HFFc6 (cell line): Measurements from ENCODE around the gene KRTAP10-10. TPM values are rescaled to one million over a fixed set of nuclear protein-coding genes. Genes with fewer than 3 reads are reported as not detected.
"Not testable (repeated sequence)": the region's sequence is repeated elsewhere in the genome, so short reads cannot be mapped to it uniquely, and the experiment has no call there.

Source experiments
- DNase-seq: peaks from one replicate; pipeline ENCODE4 v3.0.0-alpha.2; 2018
- H3K27ac Mint-ChIP-seq: 2 replicates; pipeline ENCODE4 v1.8.0; 2020; ENCODE audit warnings: mild to moderate bottlenecking, mixed read lengths
- H3K27me3 Mint-ChIP-seq: 2 replicates; pipeline ENCODE4 v1.8.0; 2021; ENCODE audit warnings: mild to moderate bottlenecking, moderate library complexity, mixed read lengths; ENCODE audit not compliant: insufficient read depth
- H3K36me3 Mint-ChIP-seq: 2 replicates; pipeline ENCODE4 v1.8.0; 2021; ENCODE audit warnings: low read depth, mixed read lengths
- H3K4me1 Mint-ChIP-seq: 2 replicates; pipeline ENCODE4 v1.8.0; 2020; ENCODE audit warnings: low read depth, mixed read lengths
- H3K4me3 Mint-ChIP-seq: 2 replicates; pipeline ENCODE4 v1.8.0; 2020; ENCODE audit warnings: mild to moderate bottlenecking, moderate library complexity, mixed read lengths
- H3K9me3 Mint-ChIP-seq: 2 replicates; pipeline ENCODE4 v1.8.0; 2020; ENCODE audit warnings: mild to moderate bottlenecking, mixed read lengths
- CTCF ChIP-seq: fragments of 200-600 bp; sonication (generic); IDR thresholded peaks from 2 replicates; pipeline ENCODE4 v1.5.0; 2021; ENCODE audit warnings: antibody characterized with exemption, mild to moderate bottlenecking
- total RNA-seq, 6 experiments: library from RNA; stranded (reverse); fragmentation: NEBNext Ultra II Directional; extraction: Animal tissue kit (Norgen Biotek cat#: 25700); gene quantifications; 2 replicates in 1 of 6; 3 replicates in 5 of 6; pipeline ENCODE4 v1.2.3, GENCODE V29; 2021

Gene KRTAP10-10
- total RNA-seq, 6 experiments from 2014 or later = not detected

DNA sequence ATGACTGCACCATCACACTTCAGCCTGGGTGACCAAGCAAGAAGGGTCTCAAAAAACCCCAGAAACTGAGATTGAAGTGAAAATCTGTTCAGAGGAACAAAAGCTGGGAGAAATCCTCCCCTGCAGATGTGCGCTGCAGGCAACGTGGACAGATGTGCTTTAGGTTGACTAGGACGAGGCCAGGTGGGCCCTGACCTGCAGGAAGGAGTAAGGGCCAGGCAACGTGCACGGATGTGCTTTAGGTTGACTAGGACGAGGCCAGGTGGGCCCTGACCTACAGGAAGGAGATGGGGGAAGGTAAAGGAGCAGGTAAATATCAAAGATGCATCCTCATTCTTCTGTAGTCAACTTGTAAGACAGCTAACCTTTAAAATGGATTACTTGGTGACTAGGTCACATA is 47.3 kb downstream of the KRTAP10-10 start:
- no peaks in the 10 kb centered on the region for H3K4me1 Mint-ChIP-seq
- H3K4me3 Mint-ChIP-seq = no peak overlapping the region
- H3K36me3 Mint-ChIP-seq = no peaks in the 10 kb centered on the region
- no peak for DNase-seq
- no peak for TF ChIP-seq CTCF
- no peaks in the 10 kb centered on the region for H3K9me3 Mint-ChIP-seq
- no peak overlapping the region for H3K27ac Mint-ChIP-seq
- peaks cover 53% of the 10 kb centered on the region for H3K27me3 Mint-ChIP-seq

DNA sequence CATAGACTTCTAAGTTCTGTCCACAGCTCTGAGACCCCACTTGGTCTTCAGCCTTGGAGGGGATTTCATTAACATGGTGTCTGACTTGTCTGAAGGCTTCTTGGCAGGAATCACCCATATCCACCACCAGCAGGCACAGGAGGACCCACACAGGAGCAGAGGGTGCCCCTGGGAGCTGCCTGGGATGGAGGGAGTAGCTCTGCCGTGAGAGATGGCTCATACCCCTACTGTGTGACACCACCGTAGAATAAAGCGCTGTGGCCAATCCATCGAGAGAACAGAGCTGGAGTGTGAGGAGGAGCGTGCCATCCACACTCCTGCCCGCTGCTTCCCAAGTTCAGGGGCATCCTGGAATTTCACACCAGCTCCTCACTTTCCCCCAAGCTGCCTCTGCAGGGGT is 47.9 kb downstream of the KRTAP10-10 start:
- not testable (repeated sequence) for H3K4me3 Mint-ChIP-seq, H3K36me3 Mint-ChIP-seq, DNase-seq, H3K4me1 Mint-ChIP-seq, H3K27ac Mint-ChIP-seq, H3K9me3 Mint-ChIP-seq
- H3K27me3 Mint-ChIP-seq = peaks cover 53% of the 10 kb centered on the region

DNA sequence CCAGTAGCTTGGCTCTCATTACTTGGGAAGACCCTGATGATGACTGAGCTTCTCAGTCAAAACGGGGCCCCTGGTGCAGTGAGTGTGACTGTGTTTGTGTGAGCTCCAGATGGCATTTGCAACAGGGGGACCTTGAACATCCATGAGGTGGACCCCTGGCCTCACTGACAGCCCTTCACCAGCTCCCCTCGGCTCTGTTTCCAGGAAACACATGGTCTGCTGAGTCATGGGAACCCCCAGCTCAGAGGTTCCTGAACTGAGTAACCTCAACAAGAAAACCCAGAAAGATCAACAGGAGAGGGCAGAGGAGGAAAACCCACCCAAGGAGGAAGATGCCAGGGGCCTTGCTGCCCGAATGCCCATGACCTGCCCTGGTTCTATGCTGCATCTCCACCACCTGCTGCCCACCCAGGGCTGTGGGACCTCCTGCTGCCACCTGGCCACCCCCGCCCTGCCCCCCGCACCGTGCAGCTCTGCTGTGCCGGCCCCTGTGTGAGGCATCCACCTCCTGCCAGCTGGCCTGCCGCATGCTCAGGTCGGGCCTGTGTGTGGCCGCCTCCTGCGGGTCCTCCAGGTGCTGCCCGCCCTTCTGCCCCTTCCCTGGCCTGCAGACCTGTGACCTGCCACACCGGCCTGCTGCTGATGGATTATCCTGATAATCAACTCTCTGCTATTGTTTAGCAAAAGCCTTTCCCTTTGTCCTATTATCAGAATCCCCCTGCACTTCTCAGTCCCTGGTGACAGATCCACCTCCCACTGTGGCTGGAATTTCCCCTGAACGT is 49.0 kb downstream of the KRTAP10-10 start:
- H3K9me3 Mint-ChIP-seq = no peaks in the 10 kb centered on the region
- no peak overlapping the region for H3K27ac Mint-ChIP-seq
- H3K27me3 Mint-ChIP-seq = peaks cover 52% of the 10 kb centered on the region
- DNase-seq = no peak
- TF ChIP-seq CTCF = no peak
- no peaks in the 10 kb centered on the region for H3K36me3 Mint-ChIP-seq
- H3K4me1 Mint-ChIP-seq = no peaks in the 10 kb centered on the region
- H3K4me3 Mint-ChIP-seq = no peak overlapping the region

GRCh38 chr21:44686843-44687561 is 49.8 kb downstream of the KRTAP10-10 start:
- DNase-seq = no peak
- H3K9me3 Mint-ChIP-seq = no peaks in the 10 kb centered on the region
- no peak overlapping the region for H3K27ac Mint-ChIP-seq
- H3K36me3 Mint-ChIP-seq = no peaks in the 10 kb centered on the region
- peaks cover 49% of the 10 kb centered on the region for H3K27me3 Mint-ChIP-seq
- TF ChIP-seq CTCF = no peak
- no peaks in the 10 kb centered on the region for H3K4me1 Mint-ChIP-seq
- H3K4me3 Mint-ChIP-seq = no peak overlapping the region

GRCh38 chr21:44687671-44688070 is 50.5 kb downstream of the KRTAP10-10 start:
- DNase-seq = no peak
- Mint-ChIP-seq H3K4me1 (no peaks in the 10 kb centered on the region), H3K9me3 (peaks cover 4% of the 10 kb centered on the region; the same call in 1 of the 2 replicates), H3K27me3 (peaks cover 42% of the 10 kb centered on the region), H3K36me3 (no peaks in the 10 kb centered on the region), H3K27ac (no peak overlapping the region), H3K4me3 (no peak overlapping the region)
- TF ChIP-seq CTCF = no peak

Other genes starting within 250 kb of the KRTAP10-10 start
- not detected for gene LRRC3, start 181.8 kb upstream of the KRTAP10-10 start, total RNA-seq
- not detected for gene KRTAP10-1, start 97.2 kb upstream of the KRTAP10-10 start, total RNA-seq
- not detected for gene KRTAP10-2, start 85.9 kb upstream of the KRTAP10-10 start, total RNA-seq
- gene KRTAP10-3, start 78.6 kb upstream of the KRTAP10-10 start, total RNA-seq = not detected
- not detected for gene KRTAP10-4, start 63.6 kb upstream of the KRTAP10-10 start, total RNA-seq
- gene KRTAP10-5, start 56.8 kb upstream of the KRTAP10-10 start, total RNA-seq = not detected
- not detected for gene KRTAP10-6, start 44.9 kb upstream of the KRTAP10-10 start, total RNA-seq
- gene KRTAP10-7, start 36.8 kb upstream of the KRTAP10-10 start, total RNA-seq = not detected
- gene KRTAP10-8, start 25.3 kb upstream of the KRTAP10-10 start, total RNA-seq = not detected
- not detected for gene KRTAP10-9, start 10.3 kb upstream of the KRTAP10-10 start, total RNA-seq
- gene KRTAP10-11, start 9.1 kb downstream of the KRTAP10-10 start, total RNA-seq = not detected
- not detected for gene KRTAP12-4, start 17.3 kb downstream of the KRTAP10-10 start, total RNA-seq
- not detected for gene KRTAP12-3, start 20.6 kb downstream of the KRTAP10-10 start, total RNA-seq
- gene KRTAP12-2, start 29.6 kb downstream of the KRTAP10-10 start, total RNA-seq = not detected
- gene KRTAP12-1, start 44.8 kb downstream of the KRTAP10-10 start, total RNA-seq = not detected
- gene KRTAP10-12, start 59.8 kb downstream of the KRTAP10-10 start, total RNA-seq = not detected
- gene TSPEAR, start 74.2 kb downstream of the KRTAP10-10 start, total RNA-seq = not detected
- gene UBE2G2, start 164.5 kb downstream of the KRTAP10-10 start, total RNA-seq = 10 to 100 TPM; 53.5 to 73.3 (median 61.0) TPM
- 100 to 1,000 TPM; 116 to 160 (median 147) TPM for gene SUMO3, start 180.7 kb downstream of the KRTAP10-10 start, total RNA-seq
- 100 to 1,000 TPM; 241 to 290 (median 277) TPM for gene PTTG1IP, start 236.3 kb downstream of the KRTAP10-10 start, total RNA-seq